ENCODE measurements around the gene GGA2. TPM values are rescaled to one million over a fixed set of nuclear protein-coding genes. Genes with fewer than 3 reads are reported as not detected.
A peak's percentile ranks its signal among the peaks of the same experiment; 100 is the strongest.
"Not testable (repeated sequence)": the region's sequence is repeated elsewhere in the genome, so short reads cannot be mapped to it uniquely, and the experiment has no call there.

GGA2 gene
- total and polyA plus RNA-seq, 8 donors = 125 to 163 (median 142) TPM

DNA sequence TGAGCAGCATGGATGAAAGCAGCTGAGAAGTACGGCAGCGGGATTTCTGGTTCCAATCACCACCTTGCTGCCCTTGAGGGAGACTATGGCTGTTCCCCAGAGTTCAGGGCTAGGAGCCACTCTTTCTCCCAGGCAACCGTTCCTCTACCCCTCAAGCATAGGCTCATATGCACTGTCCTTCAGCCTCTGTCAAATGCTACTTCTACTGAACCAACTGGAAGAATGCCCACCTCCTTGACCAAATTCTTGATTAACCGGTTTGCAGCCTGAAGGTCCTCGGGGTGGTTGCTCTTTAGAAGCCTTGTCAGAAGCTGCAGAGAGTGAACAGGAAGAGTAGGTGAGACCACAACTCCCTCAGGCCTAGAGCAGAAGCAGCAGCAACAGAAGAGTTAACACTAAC lies 23.8 kb downstream of the GGA2 start:
- peaks cover 14 to 100% of the 10 kb centered on the region in 2 donors for H3K36me3 ChIP-seq
- TF ChIP-seq, protein P1, sequence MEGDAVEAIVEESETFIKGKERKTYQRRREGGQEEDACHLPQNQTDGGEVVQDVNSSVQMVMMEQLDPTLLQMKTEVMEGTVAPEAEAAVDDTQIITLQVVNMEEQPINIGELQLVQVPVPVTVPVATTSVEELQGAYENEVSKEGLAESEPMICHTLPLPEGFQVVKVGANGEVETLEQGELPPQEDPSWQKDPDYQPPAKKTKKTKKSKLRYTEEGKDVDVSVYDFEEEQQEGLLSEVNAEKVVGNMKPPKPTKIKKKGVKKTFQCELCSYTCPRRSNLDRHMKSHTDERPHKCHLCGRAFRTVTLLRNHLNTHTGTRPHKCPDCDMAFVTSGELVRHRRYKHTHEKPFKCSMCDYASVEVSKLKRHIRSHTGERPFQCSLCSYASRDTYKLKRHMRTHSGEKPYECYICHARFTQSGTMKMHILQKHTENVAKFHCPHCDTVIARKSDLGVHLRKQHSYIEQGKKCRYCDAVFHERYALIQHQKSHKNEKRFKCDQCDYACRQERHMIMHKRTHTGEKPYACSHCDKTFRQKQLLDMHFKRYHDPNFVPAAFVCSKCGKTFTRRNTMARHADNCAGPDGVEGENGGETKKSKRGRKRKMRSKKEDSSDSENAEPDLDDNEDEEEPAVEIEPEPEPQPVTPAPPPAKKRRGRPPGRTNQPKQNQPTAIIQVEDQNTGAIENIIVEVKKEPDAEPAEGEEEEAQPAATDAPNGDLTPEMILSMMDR (IDR thresholded peaks at IDR 0.05) = no peak
- DNase-seq = peak in 3 of 4 donors; percentile 36 to 76 (median 63)
- H3K27me3 ChIP-seq = no peaks in the 10 kb centered on the region
- peak; percentile 95 for ATAC-seq
- H3K9me3 ChIP-seq = no peaks in the 10 kb centered on the region
- intact Hi-C loops (cut with DNase I) = no loop called here
- H3K4me1 ChIP-seq = peaks cover 2 to 8% of the 10 kb centered on the region in 2 donors
- H3K27ac ChIP-seq = no peak overlapping the region
- H3K4me3 ChIP-seq = no peak overlapping the region

DNA sequence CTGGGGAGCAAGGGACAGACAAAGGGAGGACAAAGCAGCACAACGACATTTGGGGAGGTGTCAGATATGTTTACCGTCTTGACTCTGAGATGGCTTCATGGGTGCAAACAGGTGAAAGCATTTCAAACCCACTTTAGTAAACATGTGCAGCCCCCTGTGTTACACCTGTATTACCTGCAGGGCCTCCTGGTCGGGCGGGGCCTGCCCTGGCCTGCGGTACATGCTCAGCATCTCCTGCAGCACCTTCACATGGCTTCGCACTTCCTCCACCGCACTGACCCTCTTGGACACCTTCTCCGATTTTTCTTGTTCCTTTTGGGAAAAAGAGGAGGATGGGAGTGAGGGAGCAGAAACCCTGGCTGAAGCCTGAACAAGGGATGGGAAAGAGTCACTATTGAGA lies 24.5 kb downstream of the GGA2 start:
- no peak for DNase-seq
- Histone ChIP-seq H3K4me3 (no peak overlapping the region), H3K4me1 (peaks cover 0 to 8% of the 10 kb centered on the region in 2 donors), H3K36me3 (peaks cover 14 to 100% of the 10 kb centered on the region in 2 donors), H3K27me3 (no peaks in the 10 kb centered on the region), H3K9me3 (no peaks in the 10 kb centered on the region), H3K27ac (no peak overlapping the region)
- ATAC-seq = no peak
- intact Hi-C loops (cut with DNase I) = no loop called here
- TF ChIP-seq, protein P1 (IDR thresholded peaks at IDR 0.05) = no peak

DNA sequence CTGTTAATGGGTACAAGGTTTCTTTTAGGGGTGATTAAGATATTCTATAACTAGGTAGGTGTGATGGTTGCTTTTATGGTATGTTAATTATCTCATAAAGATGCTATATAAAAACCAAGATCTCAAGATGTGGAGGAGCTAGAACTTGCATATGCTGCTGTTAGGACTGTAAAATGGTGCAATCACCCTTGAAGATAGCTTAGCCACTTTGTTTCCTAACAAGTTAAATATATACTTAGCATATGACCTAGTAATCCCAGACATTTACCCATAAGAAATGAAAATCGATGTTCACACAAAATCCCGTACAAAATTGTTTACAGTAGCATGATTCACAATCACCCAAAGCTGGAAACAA lies 25.1 kb downstream of the GGA2 start:
- H3K9me3 ChIP-seq = no peaks in the 10 kb centered on the region
- DNase-seq (no peak), ATAC-seq (no peak)
- H3K36me3 ChIP-seq = peaks cover 14 to 100% of the 10 kb centered on the region in 2 donors
- H3K27ac ChIP-seq = no peak overlapping the region
- intact Hi-C loops (cut with DNase I) = no loop called here
- TF ChIP-seq, protein P1 (IDR thresholded peaks at IDR 0.05) = no peak
- H3K4me3 ChIP-seq = no peak overlapping the region
- H3K27me3 ChIP-seq = no peaks in the 10 kb centered on the region
- H3K4me1 ChIP-seq = peaks cover 0 to 8% of the 10 kb centered on the region in 2 donors

DNA sequence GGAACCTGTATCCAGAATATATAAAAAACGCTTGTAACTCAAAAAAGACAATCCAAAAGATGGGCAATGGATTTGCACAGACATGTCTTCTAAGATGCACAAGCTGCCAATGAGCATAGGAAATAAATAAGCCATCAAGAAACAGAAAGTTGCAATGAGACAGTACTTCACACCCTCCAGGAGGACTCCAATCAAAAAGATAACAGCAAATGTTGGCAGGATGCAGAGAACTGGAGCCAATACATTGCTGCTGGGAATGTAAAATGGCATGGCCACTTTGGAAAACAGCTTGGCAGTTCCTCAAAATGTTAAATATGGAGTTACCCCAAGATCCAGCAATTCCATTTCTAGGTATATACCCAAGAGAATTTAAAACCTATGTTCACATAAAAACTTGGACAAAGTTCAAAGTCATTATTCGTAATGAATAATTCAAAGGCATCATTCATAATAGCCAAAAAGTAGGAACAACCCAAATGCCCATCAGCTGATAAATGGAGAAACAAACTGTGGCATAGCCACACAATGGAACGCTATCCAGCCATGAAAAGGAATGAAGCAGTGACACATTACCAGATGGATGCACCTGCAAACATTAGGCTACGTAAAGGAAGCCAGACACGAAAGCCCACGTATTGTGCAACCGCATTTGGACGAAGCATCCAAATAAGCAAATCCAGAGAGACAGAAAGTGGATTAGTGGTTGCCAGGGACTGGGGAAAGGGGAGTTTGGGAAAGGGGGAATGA lies 25.6 kb downstream of the GGA2 start:
- Histone ChIP-seq H3K4me3 (no peak overlapping the region), H3K9me3 (no peaks in the 10 kb centered on the region), H3K4me1 (peaks cover 0 to 8% of the 10 kb centered on the region in 2 donors), H3K27me3 (no peaks in the 10 kb centered on the region), H3K36me3 (peaks cover 14 to 100% of the 10 kb centered on the region in 2 donors), H3K27ac (no peak overlapping the region)
- ATAC-seq (no peak), DNase-seq (no peak)
- intact Hi-C loops (cut with DNase I) = no loop called here
- TF ChIP-seq, protein P1 (IDR thresholded peaks at IDR 0.05) = no peak

DNA sequence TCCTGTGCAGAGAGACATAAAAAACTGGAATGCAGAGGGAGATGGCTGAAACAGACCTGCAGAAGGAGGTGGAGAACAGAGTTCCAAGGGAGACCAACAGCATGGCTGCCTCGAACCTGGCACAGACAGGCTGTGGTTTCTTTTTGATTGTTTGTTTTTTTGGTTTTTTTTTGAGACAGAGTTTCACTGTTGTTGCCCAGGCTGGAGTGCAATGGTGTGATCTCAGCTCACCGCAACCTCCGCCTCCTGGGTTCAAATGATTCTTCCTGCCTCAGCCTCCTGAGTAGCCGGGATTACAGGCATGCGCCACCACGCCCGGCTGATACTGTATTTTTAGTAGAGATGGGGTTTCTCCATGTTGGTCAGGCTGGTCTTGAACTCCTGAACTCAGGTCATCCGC lies 26.8 kb downstream of the GGA2 start:
- ATAC-seq; intact Hi-C loops (cut with DNase I); H3K9me3 ChIP-seq; H3K4me1 ChIP-seq; H3K27ac ChIP-seq; H3K4me3 ChIP-seq; DNase-seq; H3K27me3 ChIP-seq: not testable (repeated sequence)
- peaks cover 14 to 100% of the 10 kb centered on the region in 2 donors for H3K36me3 ChIP-seq

DNA sequence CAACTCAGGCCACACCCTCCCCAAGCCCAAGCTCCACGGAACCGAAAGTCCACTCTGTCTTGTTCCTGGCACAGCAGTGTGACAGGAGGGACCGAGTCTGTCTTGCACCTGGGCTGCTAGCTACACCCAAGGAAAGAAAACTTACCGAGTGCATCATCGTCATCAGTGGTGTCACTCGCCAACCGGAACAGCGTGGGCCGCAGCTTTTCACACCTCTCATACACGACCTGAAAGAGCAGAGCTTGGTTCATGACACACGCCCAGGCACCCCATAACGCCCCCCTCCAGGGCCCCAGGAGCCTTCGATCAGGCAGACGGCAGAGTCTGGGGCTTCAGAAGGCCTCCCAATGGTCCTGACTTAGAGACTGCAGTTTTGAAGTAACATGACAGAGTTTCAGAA lies 27.5 kb downstream of the GGA2 start:
- intact Hi-C loops (cut with DNase I) = no loop called here
- H3K27me3 ChIP-seq = no peaks in the 10 kb centered on the region
- TF ChIP-seq, protein P1 (IDR thresholded peaks at IDR 0.05) = no peak
- H3K9me3 ChIP-seq = no peaks in the 10 kb centered on the region
- ATAC-seq (no peak), DNase-seq (no peak)
- no peak overlapping the region for H3K4me3 ChIP-seq
- H3K4me1 ChIP-seq = peaks cover 0 to 8% of the 10 kb centered on the region in 2 donors
- no peak overlapping the region for H3K27ac ChIP-seq
- H3K36me3 ChIP-seq = peaks cover 14 to 100% of the 10 kb centered on the region in 2 donors
